Measurements from ENCODE around the gene ESAM.

Gene ESAM

GRCh38 chr11:124753624-124754023, 8.5 kb downstream of the ESAM start:
- DNase-seq: no peak
- H3K18ac ChIP-seq (ENCODE audit: low read depth in 1 of 2, low read length in 2 of 2): no peak overlapping the region

GRCh38 chr11:124753205-124753604, 8.9 kb downstream of the ESAM start:
- Histone ChIP-seq H3K14ac (ENCODE audit: low read length in 2 of 2) (no peak overlapping the region), H2BK120ac (ENCODE audit: low read depth, low read length) (no peak overlapping the region), H2BK5ac (ENCODE audit: low read depth, low read length, poor library complexity, severe bottlenecking) (no peak overlapping the region), H3K79me1 (replicated peaks; ENCODE audit: low read length, poor library complexity, severe bottlenecking) (no peaks in the 10 kb centered on the region), H3K27me3 (ENCODE audit: control insufficient read depth in 1 of 2, insufficient read depth in 1 of 2, low read length in 2 of 2) (peaks cover 58 to 95% of the 10 kb centered on the region in 2 experiments), H2BK12ac (ENCODE audit: low read length in 2 of 2) (no peak overlapping the region), H3K4ac (ENCODE audit: low read depth in 1 of 2, low read length in 2 of 2) (no peak overlapping the region), H3K4me3 (ENCODE audit: insufficient read depth in 1 of 2, low read depth in 1 of 2, low read length in 2 of 2) (no peak overlapping the region), H4K8ac (ENCODE audit: low read length) (no peak overlapping the region), H3K9me3 (ENCODE audit: control insufficient read depth, low read length) (no peaks in the 10 kb centered on the region), H3K9ac (ENCODE audit: low read length) (no peak overlapping the region), H3K23ac (ENCODE audit: low read length in 2 of 2) (no peak overlapping the region), H2AFZ (ENCODE audit: low read depth, low read length) (no peak overlapping the region), H3K4me2 (ENCODE audit: low read length, poor library complexity, severe bottlenecking) (no peak overlapping the region), H3K27ac (ENCODE audit: low read length, poor library complexity, severe bottlenecking) (no peak overlapping the region), H3K4me1 (ENCODE audit: control insufficient read depth, insufficient read depth, low read depth, low read length) (peaks cover 14% of the 10 kb centered on the region), H3K18ac (ENCODE audit: low read depth in 1 of 2, low read length in 2 of 2) (no peak overlapping the region), H4K91ac (ENCODE audit: low read length) (no peak overlapping the region), H2AK5ac (ENCODE audit: low read length, severe bottlenecking) (no peak overlapping the region), H2BK15ac (ENCODE audit: low read depth, poor library complexity, severe bottlenecking) (no peak overlapping the region), H3K36me3 (ENCODE audit: control insufficient read depth in 1 of 2, insufficient read depth in 2 of 2, low read depth in 1 of 2, low read length in 2 of 2) (no peaks in the 10 kb centered on the region)
- no peak for DNase-seq

More at GRCh38 chr11:124753624-124754023, 8.5 kb downstream of the ESAM start:
- H4K8ac ChIP-seq (ENCODE audit: low read length): no peak overlapping the region
- H3K14ac ChIP-seq (ENCODE audit: low read length in 2 of 2): no peak overlapping the region
- H3K23ac ChIP-seq (ENCODE audit: low read length in 2 of 2): no peak overlapping the region
- no peak overlapping the region for H2BK120ac ChIP-seq (ENCODE audit: low read depth, low read length)
- H3K4me2 ChIP-seq (ENCODE audit: low read length, poor library complexity, severe bottlenecking): no peak overlapping the region
- H3K4ac ChIP-seq (ENCODE audit: low read depth in 1 of 2, low read length in 2 of 2): no peak overlapping the region
- H3K36me3 ChIP-seq (ENCODE audit: control insufficient read depth in 1 of 2, insufficient read depth in 2 of 2, low read depth in 1 of 2, low read length in 2 of 2): no peaks in the 10 kb centered on the region
- WGBS: 90% methylated on average over 6 of the region's 7 CpGs
- no peak overlapping the region for H2AFZ ChIP-seq (ENCODE audit: low read depth, low read length)
- peaks cover 14% of the 10 kb centered on the region for H3K4me1 ChIP-seq (ENCODE audit: control insufficient read depth, insufficient read depth, low read depth, low read length)
- H2BK5ac ChIP-seq (ENCODE audit: low read depth, low read length, poor library complexity, severe bottlenecking): no peak overlapping the region
- H3K79me1 ChIP-seq (replicated peaks; ENCODE audit: low read length, poor library complexity, severe bottlenecking): no peaks in the 10 kb centered on the region
- no peak overlapping the region for H2BK12ac ChIP-seq (ENCODE audit: low read length in 2 of 2)
- H3K4me3 ChIP-seq (ENCODE audit: insufficient read depth in 1 of 2, low read depth in 1 of 2, low read length in 2 of 2): no peak overlapping the region
- no peak overlapping the region for H4K91ac ChIP-seq (ENCODE audit: low read length)
- no peak overlapping the region for H3K9ac ChIP-seq (ENCODE audit: low read length)
- H3K27me3 ChIP-seq (ENCODE audit: control insufficient read depth in 1 of 2, insufficient read depth in 1 of 2, low read length in 2 of 2): peaks cover 60 to 95% of the 10 kb centered on the region in 2 experiments
- no peaks in the 10 kb centered on the region for H3K9me3 ChIP-seq (ENCODE audit: control insufficient read depth, low read length)
- H2BK15ac ChIP-seq (ENCODE audit: low read depth, poor library complexity, severe bottlenecking): no peak overlapping the region
- no peak overlapping the region for H3K27ac ChIP-seq (ENCODE audit: low read length, poor library complexity, severe bottlenecking)
- H2AK5ac ChIP-seq (ENCODE audit: low read length, severe bottlenecking): no peak overlapping the region

GRCh38 chr11:124752471-124753102, 9.5 kb downstream of the ESAM start:
- Histone ChIP-seq H3K27ac (ENCODE audit: low read length, poor library complexity, severe bottlenecking) (no peak overlapping the region), H3K14ac (ENCODE audit: low read length in 2 of 2) (no peak overlapping the region), H3K4me2 (ENCODE audit: low read length, poor library complexity, severe bottlenecking) (no peak overlapping the region), H3K23ac (ENCODE audit: low read length in 2 of 2) (no peak overlapping the region), H3K18ac (ENCODE audit: low read depth in 1 of 2, low read length in 2 of 2) (no peak overlapping the region), H2BK120ac (ENCODE audit: low read depth, low read length) (no peak overlapping the region), H2BK15ac (ENCODE audit: low read depth, poor library complexity, severe bottlenecking) (no peak overlapping the region), H3K4me3 (ENCODE audit: insufficient read depth in 1 of 2, low read depth in 1 of 2, low read length in 2 of 2) (no peak overlapping the region), H3K9ac (ENCODE audit: low read length) (no peak overlapping the region), H3K27me3 (ENCODE audit: control insufficient read depth in 1 of 2, insufficient read depth in 1 of 2, low read length in 2 of 2) (peaks cover 52 to 95% of the 10 kb centered on the region in 2 experiments), H3K36me3 (ENCODE audit: control insufficient read depth in 1 of 2, insufficient read depth in 2 of 2, low read depth in 1 of 2, low read length in 2 of 2) (no peaks in the 10 kb centered on the region), H3K4me1 (ENCODE audit: control insufficient read depth, insufficient read depth, low read depth, low read length) (peaks cover 14% of the 10 kb centered on the region), H2BK12ac (ENCODE audit: low read length in 2 of 2) (no peak overlapping the region), H2AK5ac (ENCODE audit: low read length, severe bottlenecking) (no peak overlapping the region), H3K4ac (ENCODE audit: low read depth in 1 of 2, low read length in 2 of 2) (no peak overlapping the region), H2AFZ (ENCODE audit: low read depth, low read length) (no peak overlapping the region), H3K9me3 (ENCODE audit: control insufficient read depth, low read length) (no peaks in the 10 kb centered on the region), H2BK5ac (ENCODE audit: low read depth, low read length, poor library complexity, severe bottlenecking) (no peak overlapping the region), H3K79me1 (replicated peaks; ENCODE audit: low read length, poor library complexity, severe bottlenecking) (no peaks in the 10 kb centered on the region), H4K8ac (ENCODE audit: low read length) (no peak overlapping the region), H4K91ac (ENCODE audit: low read length) (no peak overlapping the region)
- DNase-seq: no peak
- WGBS: 33% methylated on average over 10 of the region's 10 CpGs

- Histone ChIP-seq H3K4me3 (ENCODE audit: insufficient read depth in 1 of 2, low read depth in 1 of 2, low read length in 2 of 2) (no peak within 1 kb of the TSS), H2BK5ac (ENCODE audit: low read depth, low read length, poor library complexity, severe bottlenecking) (no peak within 1 kb of the TSS), H2BK12ac (ENCODE audit: low read length in 2 of 2) (no peak within 1 kb of the TSS), H2BK120ac (ENCODE audit: low read depth, low read length) (no peak within 1 kb of the TSS), H4K8ac (ENCODE audit: low read length) (no peak within 1 kb of the TSS), H2AK5ac (ENCODE audit: low read length, severe bottlenecking) (no peak within 1 kb of the TSS), H3K27me3 (ENCODE audit: control insufficient read depth in 1 of 2, insufficient read depth in 1 of 2, low read length in 2 of 2) (peaks cover 45 to 94% of the 10 kb centered on the region in 2 experiments), H3K14ac (ENCODE audit: low read length in 2 of 2) (no peak within 1 kb of the TSS), H3K79me1 (replicated peaks; ENCODE audit: low read length, poor library complexity, severe bottlenecking) (no peaks in the 10 kb centered on the region), H2AFZ (ENCODE audit: low read depth, low read length) (no peak within 1 kb of the TSS), H3K4me1 (ENCODE audit: control insufficient read depth, insufficient read depth, low read depth, low read length) (peaks cover 19% of the 10 kb centered on the region), H3K27ac (ENCODE audit: low read length, poor library complexity, severe bottlenecking) (no peak within 1 kb of the TSS), H3K9ac (ENCODE audit: low read length) (no peak within 1 kb of the TSS), H2BK15ac (ENCODE audit: low read depth, poor library complexity, severe bottlenecking) (no peak within 1 kb of the TSS), H3K4me2 (ENCODE audit: low read length, poor library complexity, severe bottlenecking) (peak within 1 kb of the TSS; percentile 7), H4K91ac (ENCODE audit: low read length) (no peak within 1 kb of the TSS), H3K23ac (ENCODE audit: low read length in 2 of 2) (peak within 1 kb of the TSS in 1 of 2 experiments; percentile 77), H3K9me3 (ENCODE audit: control insufficient read depth, low read length) (no peaks in the 10 kb centered on the region), H3K36me3 (ENCODE audit: control insufficient read depth in 1 of 2, insufficient read depth in 2 of 2, low read depth in 1 of 2, low read length in 2 of 2) (no peaks in the 10 kb centered on the region), H3K18ac (ENCODE audit: low read depth in 1 of 2, low read length in 2 of 2) (no peak within 1 kb of the TSS), H3K4ac (ENCODE audit: low read depth in 1 of 2, low read length in 2 of 2) (no peak within 1 kb of the TSS)
- WGBS: 13% methylated on average over 29 of the region's 42 CpGs
- no peak for DNase-seq
These were observed 10.2 kb downstream of the ESAM start, which contains the start of gene VSIG2 for GRCh38 chr11:124751741-124752470. TSS of gene VSIG2 (minus strand) at chr11:124752255. CDS start at chr11:124752137, 118 bp downstream.

Data from mesenchymal stem cell (in vitro differentiated cells and primary cell).